GM12891 (cell line): ENCODE data around the gene GABBR1.

Source experiments
- POLR2A ChIP-seq: IDR thresholded peaks from 2 replicates; pipeline ENCODE4 v1.6.1; 2011; ENCODE audit warnings: low read depth, low read length, control low read depth
- POLR2AphosphoS5 ChIP-seq: IDR thresholded peaks from 2 replicates; pipeline ENCODE4 v1.6.1; 2011; ENCODE audit warnings: low read depth, low read length, control low read depth
- SPI1 ChIP-seq: IDR thresholded peaks from 2 replicates; pipeline ENCODE4 v1.6.1; 2011; ENCODE audit warnings: low read depth, low read length, control low read depth
- TAF1 ChIP-seq: IDR thresholded peaks from 2 replicates; pipeline ENCODE4 v1.6.1; 2011; ENCODE audit warnings: low read depth, low read length, control low read depth

DNA sequence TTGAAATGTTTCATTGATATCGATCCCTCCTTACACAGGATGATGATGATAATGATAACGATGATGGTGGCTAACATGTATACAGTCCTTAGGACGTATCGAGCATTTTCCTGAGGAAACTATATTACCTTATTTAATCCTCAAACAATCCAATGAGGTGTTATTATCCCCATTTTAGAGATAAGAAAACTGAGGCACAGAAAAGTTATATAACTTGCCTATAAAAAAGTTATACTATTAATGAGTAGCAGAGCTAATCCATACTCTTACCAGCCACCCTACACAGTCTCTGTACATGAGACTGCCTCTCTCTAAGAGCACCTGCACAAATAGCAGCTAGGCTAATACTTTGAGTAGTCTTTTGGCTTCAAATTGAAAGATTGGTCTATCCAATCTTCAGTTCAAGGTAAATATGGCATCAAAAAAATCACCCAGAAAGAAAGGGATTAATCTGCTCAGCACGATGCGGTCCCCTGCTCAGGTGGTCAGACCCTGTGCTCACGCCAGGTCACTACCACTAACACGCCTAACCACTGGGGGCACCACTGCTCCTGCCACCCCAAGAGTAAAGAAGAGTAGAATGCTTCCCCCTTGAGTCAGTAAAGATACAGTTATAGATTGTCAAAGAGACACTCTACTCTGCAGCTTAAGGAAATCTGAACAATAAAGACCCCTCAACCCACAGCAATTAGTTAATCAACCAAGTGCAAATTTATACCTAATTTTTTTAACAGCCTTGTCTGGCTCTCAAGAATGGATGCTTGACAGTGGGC, 15.0 kb downstream of the GABBR1 start:
- no peak for TF ChIP-seq POLR2A
- no peak for TF ChIP-seq TAF1
- TF ChIP-seq POLR2AphosphoS5 = no peak
- TF ChIP-seq SPI1 = no peak
